SK-N-MC (cell line): ENCODE measurements around the gene ADGRA1.

Experiments
- DNase-seq: peaks from one replicate; pipeline ENCODE4 v3.0.0-alpha.2; 2011; ENCODE audit warnings: low read depth, low spot score
- H3K27ac ChIP-seq: fragments of 200-600 bp; sonication (generic); 2 replicates; pipeline ENCODE4 v1.5.1; 2016; ENCODE audit warnings: mixed run types
- H3K36me3 ChIP-seq: fragments of 200-600 bp; sonication (generic); 2 replicates; pipeline ENCODE4 v1.6.1; 2017; ENCODE audit warnings: antibody characterized with exemption, low read length, mixed read lengths; ENCODE audit not compliant: insufficient read depth
- H3K4me3 ChIP-seq: fragments of 200-600 bp; sonication (generic); 2 replicates; pipeline ENCODE4 v1.5.1; 2016
- H3K9ac ChIP-seq: fragments of 200-600 bp; sonication (generic); 2 replicates; pipeline ENCODE4 v1.8.0; 2017; ENCODE audit warnings: mixed run types, mixed read lengths; ENCODE audit not compliant: insufficient read length
- H3K9me3 ChIP-seq: fragments of 200-600 bp; sonication (generic); 2 replicates; pipeline ENCODE4 v1.6.1; 2017; ENCODE audit warnings: low read depth, mild to moderate bottlenecking, antibody characterized with exemption, low read length, moderate library complexity, mixed read lengths
- EZH2 ChIP-seq: fragments of 200-600 bp; sonication (generic); IDR thresholded peaks from one replicate; pipeline ENCODE4 v1.6.1; 2017; ENCODE audit warnings: antibody characterized with exemption
- FOXP2 ChIP-seq: optimal IDR thresholded peaks from 2 replicates; pipeline ENCODE3; 2011; ENCODE audit warnings: mild to moderate bottlenecking, moderate library complexity; ENCODE audit not compliant: insufficient read depth; ENCODE audit errors: extremely low read length, control extremely low read depth
- POLR2AphosphoS5 ChIP-seq: IDR thresholded peaks from 2 replicates; pipeline ENCODE4 v1.6.1; 2012; ENCODE audit warnings: mild to moderate bottlenecking, low read depth, low read length, borderline replicate concordance

The ADGRA1 gene

GRCh38 chr10:133079836-133080682 is 7.7 kb upstream of the ADGRA1 start:
- no peak for DNase-seq
- H3K9ac ChIP-seq, result no peak overlapping the region
- no peaks in the 10 kb centered on the region for H3K9me3 ChIP-seq
- TF ChIP-seq FOXP2 (no peak), EZH2 (no peak), POLR2AphosphoS5 (no peak)
- no peaks in the 10 kb centered on the region for H3K36me3 ChIP-seq
- H3K4me3 ChIP-seq, result no peak overlapping the region
- no peak overlapping the region for H3K27ac ChIP-seq

GRCh38 chr10:133080683-133081040 is 7.1 kb upstream of the ADGRA1 start:
- TF ChIP-seq FOXP2, result no peak
- no peak overlapping the region for H3K27ac ChIP-seq
- H3K9me3 ChIP-seq, result no peaks in the 10 kb centered on the region
- H3K9ac ChIP-seq, result no peak overlapping the region
- H3K36me3 ChIP-seq, result no peaks in the 10 kb centered on the region
- no peak overlapping the region for H3K4me3 ChIP-seq
- DNase-seq, result no peak

- H3K27ac ChIP-seq, result no peak overlapping the region
- H3K9me3 ChIP-seq, result no peaks in the 10 kb centered on the region
- TF ChIP-seq POLR2AphosphoS5 (no peak), FOXP2 (no peak), EZH2 (no peak)
- H3K36me3 ChIP-seq, result no peaks in the 10 kb centered on the region
- H3K9ac ChIP-seq, result no peak overlapping the region
- DNase-seq, result no peak
- H3K4me3 ChIP-seq, result no peak overlapping the region
Measured at GRCh38 chr10:133081636-133082035, 6.1 kb upstream of the ADGRA1 start.

GRCh38 chr10:133082685-133083421 is 4.9 kb upstream of the ADGRA1 start:
- TF ChIP-seq EZH2 (no peak), POLR2AphosphoS5 (no peak), FOXP2 (no peak)
- no peak for DNase-seq
- H3K27ac ChIP-seq, result no peak overlapping the region
- H3K36me3 ChIP-seq, result no peaks in the 10 kb centered on the region
- H3K9ac ChIP-seq, result no peak overlapping the region
- no peak overlapping the region for H3K4me3 ChIP-seq
- no peaks in the 10 kb centered on the region for H3K9me3 ChIP-seq

DNA sequence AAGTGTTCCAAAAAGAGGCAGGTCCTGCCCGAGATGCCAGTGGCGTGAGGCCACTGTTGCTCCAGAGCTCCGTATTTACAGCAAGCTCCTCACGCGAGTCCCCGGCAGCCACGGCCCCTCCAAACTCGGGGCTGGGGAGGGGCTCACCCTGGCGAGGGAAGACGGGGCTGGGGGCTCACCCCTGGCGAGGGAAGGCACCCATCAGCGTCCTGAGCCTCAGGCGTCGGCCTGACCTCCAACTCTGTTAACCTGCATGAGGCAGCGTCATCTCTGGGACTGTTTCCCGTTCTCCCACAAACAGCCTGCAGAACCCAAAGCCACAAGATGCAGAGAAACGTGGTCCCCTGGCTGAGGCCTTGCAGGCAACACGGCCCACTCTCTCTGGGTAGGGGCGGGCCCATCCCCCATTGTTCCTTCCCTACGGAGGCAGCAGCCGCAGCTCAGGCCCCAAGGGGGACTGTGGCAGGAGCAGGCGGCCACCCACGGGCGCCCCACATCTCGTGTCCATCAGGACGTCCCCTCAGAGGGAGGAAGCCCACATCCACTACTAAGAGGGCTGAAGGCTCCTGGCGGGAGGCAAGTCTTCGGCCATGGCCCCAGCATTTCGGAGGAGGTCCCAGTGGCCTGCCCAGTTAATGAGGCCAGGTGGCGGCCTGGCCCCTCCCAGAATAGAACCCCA is 4.2 kb upstream of the ADGRA1 start:
- Histone ChIP-seq H3K9ac (no peak overlapping the region), H3K36me3 (no peaks in the 10 kb centered on the region), H3K27ac (no peak overlapping the region), H3K4me3 (no peak overlapping the region), H3K9me3 (no peaks in the 10 kb centered on the region)
- no peak for DNase-seq
- TF ChIP-seq EZH2, result no peak
- TF ChIP-seq FOXP2, result no peak
- TF ChIP-seq POLR2AphosphoS5, result no peak

GRCh38 chr10:133084491-133084890 is 3.2 kb upstream of the ADGRA1 start:
- no peak for DNase-seq
- Histone ChIP-seq H3K9ac (no peak overlapping the region), H3K4me3 (no peak overlapping the region), H3K36me3 (no peaks in the 10 kb centered on the region), H3K9me3 (no peaks in the 10 kb centered on the region), H3K27ac (no peak overlapping the region)
- no peak for TF ChIP-seq FOXP2
- TF ChIP-seq EZH2, result no peak
- no peak for TF ChIP-seq POLR2AphosphoS5

DNA sequence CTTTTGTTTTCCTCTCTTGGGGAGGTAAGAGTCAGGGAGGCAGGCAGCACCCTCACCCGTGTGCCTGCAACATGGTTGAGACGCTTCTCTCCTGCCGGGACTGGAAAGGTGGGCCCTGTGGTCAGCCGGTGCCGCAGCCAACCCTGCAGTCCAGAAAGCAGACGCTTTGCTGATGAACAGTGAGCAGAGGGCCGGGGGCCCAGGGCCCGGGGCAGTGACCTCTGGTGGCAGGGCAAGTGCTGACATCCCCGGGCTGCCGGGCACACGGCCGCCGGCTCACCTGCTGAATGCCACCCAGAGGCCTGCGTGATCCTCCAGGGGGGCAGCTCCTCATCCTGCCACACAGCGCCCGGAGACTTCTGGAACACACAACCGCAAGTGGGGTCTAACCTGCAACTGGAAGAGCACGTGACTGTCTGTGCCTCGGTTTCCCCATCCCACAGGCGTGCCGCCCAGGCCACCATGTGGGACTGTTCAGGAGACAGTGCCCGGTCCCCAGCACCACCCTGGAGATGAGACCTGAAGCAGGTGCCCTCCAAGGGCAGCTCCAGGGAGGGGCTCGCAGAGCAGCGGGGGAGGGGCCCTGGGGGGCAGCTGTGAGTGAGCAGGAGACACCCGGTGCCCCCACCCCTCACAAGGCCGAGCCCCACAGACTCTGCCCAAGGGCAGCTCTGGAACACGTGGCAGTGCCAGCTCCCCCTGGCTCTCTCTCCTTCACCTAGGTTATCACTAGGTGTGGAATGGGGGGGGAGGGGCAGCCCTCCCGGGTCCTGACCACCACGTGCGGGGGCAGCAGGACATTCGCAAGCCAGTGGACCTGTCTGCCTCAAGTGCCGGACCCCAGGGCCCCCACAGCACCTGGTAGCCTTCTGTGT is 2.2 kb upstream of the ADGRA1 start:
- no peak for DNase-seq
- no peaks in the 10 kb centered on the region for H3K9me3 ChIP-seq
- TF ChIP-seq FOXP2 (no peak), EZH2 (no peak), POLR2AphosphoS5 (no peak)
- H3K36me3 ChIP-seq, result no peaks in the 10 kb centered on the region
- no peak overlapping the region for H3K9ac ChIP-seq
- no peak overlapping the region for H3K4me3 ChIP-seq
- H3K27ac ChIP-seq, result no peak overlapping the region
